Loucy (cell line): ENCODE measurements around the gene LDAH.

ENCODE experiments used
- EZH2phosphoT487 ChIP-seq: fragments of 200-600 bp; IDR thresholded peaks from 2 replicates; pipeline ENCODE4 v1.6.1; 2018; ENCODE audit warnings: antibody characterized with exemption, mild to moderate bottlenecking, moderate library complexity, borderline replicate concordance
- TF ChIP-seq, protein P1 (sequence below): fragments of 200-600 bp; sonication (generic); conservative IDR thresholded peaks from 2 replicates; pipeline ENCODE4 v1.5.1; 2014; ENCODE audit warnings: mild to moderate bottlenecking, antibody characterized with exemption, low read length

DNA sequence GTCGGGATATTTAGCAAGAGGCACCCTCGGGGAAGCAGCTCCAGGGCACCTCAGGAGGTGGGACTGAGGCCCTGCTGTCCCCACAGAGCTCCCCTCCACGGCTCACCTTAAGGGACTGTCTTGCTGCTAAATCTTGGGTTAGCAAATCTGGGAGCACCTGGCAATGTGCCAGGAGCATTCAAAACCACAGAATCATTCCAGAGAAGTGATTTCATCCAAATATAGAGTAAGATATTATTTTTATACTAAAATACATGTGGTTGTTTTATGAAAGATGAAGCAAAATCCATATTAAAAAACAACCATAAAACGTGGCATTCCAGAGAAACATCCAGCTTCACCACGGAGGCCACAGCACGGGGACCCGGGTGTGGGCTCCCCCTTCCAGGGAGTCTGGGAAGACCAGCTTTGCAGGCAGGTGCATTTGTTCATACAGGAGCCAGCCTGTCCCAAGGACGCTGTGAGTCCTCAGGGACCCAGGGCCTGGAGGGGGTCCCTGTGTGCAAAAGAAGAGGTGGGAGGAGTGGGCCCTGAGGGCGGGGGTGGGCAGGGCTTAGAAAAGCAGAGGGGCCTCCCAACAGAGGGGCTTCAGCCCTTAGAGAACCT lies 188.3 kb downstream of the LDAH start:
- TF ChIP-seq, protein P1, sequence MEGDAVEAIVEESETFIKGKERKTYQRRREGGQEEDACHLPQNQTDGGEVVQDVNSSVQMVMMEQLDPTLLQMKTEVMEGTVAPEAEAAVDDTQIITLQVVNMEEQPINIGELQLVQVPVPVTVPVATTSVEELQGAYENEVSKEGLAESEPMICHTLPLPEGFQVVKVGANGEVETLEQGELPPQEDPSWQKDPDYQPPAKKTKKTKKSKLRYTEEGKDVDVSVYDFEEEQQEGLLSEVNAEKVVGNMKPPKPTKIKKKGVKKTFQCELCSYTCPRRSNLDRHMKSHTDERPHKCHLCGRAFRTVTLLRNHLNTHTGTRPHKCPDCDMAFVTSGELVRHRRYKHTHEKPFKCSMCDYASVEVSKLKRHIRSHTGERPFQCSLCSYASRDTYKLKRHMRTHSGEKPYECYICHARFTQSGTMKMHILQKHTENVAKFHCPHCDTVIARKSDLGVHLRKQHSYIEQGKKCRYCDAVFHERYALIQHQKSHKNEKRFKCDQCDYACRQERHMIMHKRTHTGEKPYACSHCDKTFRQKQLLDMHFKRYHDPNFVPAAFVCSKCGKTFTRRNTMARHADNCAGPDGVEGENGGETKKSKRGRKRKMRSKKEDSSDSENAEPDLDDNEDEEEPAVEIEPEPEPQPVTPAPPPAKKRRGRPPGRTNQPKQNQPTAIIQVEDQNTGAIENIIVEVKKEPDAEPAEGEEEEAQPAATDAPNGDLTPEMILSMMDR = no peak
- no peak for TF ChIP-seq EZH2phosphoT487
